Panc1 (cell line): ENCODE results near the gene LMCD1. TPM values are rescaled to one million over a fixed set of nuclear protein-coding genes. Genes with fewer than 3 reads are reported as not detected.

Source experiments
- ATAC-seq: fragments of 200-7000 bp; cut with Tn5 transposase; 2 replicates; pipeline ENCODE4 v1.9.1; 2020; ENCODE audit warnings: mild to moderate bottlenecking, moderate library complexity
- BruUV-seq: library from RNA; stranded (reverse); fragments of 400-500 nt; replicated peaks from 2 replicates; lab custom pipeline; 2021; lab: Mats Ljungman, UMichigan
- CTCF ChIA-PET: fragments of 300-600 bp; sonication (Branson Sonifier 250); formaldehyde crosslinking; loops from one replicate; lab custom pipeline; 2022; ENCODE audit warnings: antibody characterized with exemption; lab: Charles Lee
- POLR2A ChIA-PET: fragments of 300-600 bp; sonication (Branson Sonifier 250); formaldehyde crosslinking; loops from one replicate; lab custom pipeline; 2022; ENCODE audit warnings: antibody characterized with exemption; lab: Charles Lee
- DNase-seq: peaks from one replicate; pipeline ENCODE4 v3.0.0-alpha.2; 2010; ENCODE audit warnings: low read depth, low spot score
- H3K27ac ChIP-seq: 2 replicates; pipeline ENCODE4 v1.5.1; 2011; ENCODE audit warnings: mild to moderate bottlenecking, low read length, inconsistent platforms
- H3K27me3 ChIP-seq: fragments of 200-500 bp; sonication (Bioruptor generic); 2 replicates; pipeline ENCODE4 v1.6.0; 2014; ENCODE audit warnings: low read length, inconsistent platforms; ENCODE audit not compliant: control insufficient read depth, insufficient read depth
- H3K36me3 ChIP-seq: fragments of 200-500 bp; sonication (Bioruptor generic); 2 replicates; pipeline ENCODE4 v1.5.1; 2014; ENCODE audit warnings: inconsistent platforms, mild to moderate bottlenecking, low read length, moderate library complexity; ENCODE audit not compliant: control insufficient read depth, insufficient read depth
- H3K4me1 ChIP-seq: 2 replicates; pipeline ENCODE4 v1.5.1; 2011; ENCODE audit warnings: inconsistent platforms, mild to moderate bottlenecking, low read length, moderate library complexity; ENCODE audit not compliant: control insufficient read depth, insufficient read depth
- H3K4me3 ChIP-seq, 2 experiments: 2 replicates each; pipeline ENCODE4 v1.5.1; 2011 to 2012; ENCODE audit warnings: low read depth in 2 of 2, low read length in 2 of 2, mild to moderate bottlenecking in 2 of 2, inconsistent platforms in 1 of 2, moderate library complexity in 1 of 2
- H3K9me3 ChIP-seq: fragments of 200-500 bp; sonication (Bioruptor generic); 2 replicates; pipeline ENCODE4 v1.5.1; 2014; ENCODE audit warnings: low read depth, mild to moderate bottlenecking, inconsistent platforms, low read length, moderate library complexity; ENCODE audit not compliant: control insufficient read depth, insufficient read depth
- POLR2AphosphoS5 ChIP-seq: IDR thresholded peaks from 2 replicates; pipeline ENCODE4 v1.6.1; 2012; ENCODE audit warnings: mild to moderate bottlenecking, low read depth, low read length, moderate library complexity
- SIN3A ChIP-seq: IDR thresholded peaks from 2 replicates; pipeline ENCODE4 v1.6.1; 2012; ENCODE audit warnings: low read depth, mild to moderate bottlenecking, low read length, moderate library complexity, borderline replicate concordance; ENCODE audit not compliant: insufficient read depth
- TCF7L2 ChIP-seq: IDR thresholded peaks from 2 replicates; pipeline ENCODE4 v1.6.1; 2011; ENCODE audit warnings: mild to moderate bottlenecking, low read depth, low read length, inconsistent platforms
- in situ Hi-C: cut with HindIII; loops from 2 replicates; pipeline ENCODE4 v1.10.0; 2016; ENCODE audit warnings: low sequenced_read_pairs, low pct_unique_long_range_greater_than_20kb
- intact Hi-C: fragments of 100-400 bp; cut with micrococcal nuclease; formaldehyde crosslinking; loops from one replicate; pipeline ENCODE4 v1.10.0; 2022; ENCODE audit not compliant: unreplicated experiment
- total RNA-seq: library from RNA; stranded (reverse); gene quantifications from one replicate; pipeline ENCODE4 v1.2.1, GENCODE V29; 2021; ENCODE audit not compliant: unreplicated experiment
- TF ChIP-seq, protein P1 (sequence below): fragments of 450-650 bp; IDR thresholded peaks from 2 replicates; pipeline ENCODE4 v1.5.1; 2017; ENCODE audit warnings: mild to moderate bottlenecking
- TF ChIP-seq, protein P2 (sequence below), 2 experiments: IDR thresholded peaks; 2 replicates each; pipeline ENCODE4 v1.6.1; 2011 to 2012; ENCODE audit warnings: low read depth in 2 of 2, control low read depth in 1 of 2, low read length in 1 of 2, mild to moderate bottlenecking in 1 of 2, moderate library complexity in 1 of 2; ENCODE audit not compliant: insufficient read depth in 1 of 2

LMCD1 gene
- total RNA-seq, 1 experiment from 2014 or later = 24.8 TPM

DNA sequence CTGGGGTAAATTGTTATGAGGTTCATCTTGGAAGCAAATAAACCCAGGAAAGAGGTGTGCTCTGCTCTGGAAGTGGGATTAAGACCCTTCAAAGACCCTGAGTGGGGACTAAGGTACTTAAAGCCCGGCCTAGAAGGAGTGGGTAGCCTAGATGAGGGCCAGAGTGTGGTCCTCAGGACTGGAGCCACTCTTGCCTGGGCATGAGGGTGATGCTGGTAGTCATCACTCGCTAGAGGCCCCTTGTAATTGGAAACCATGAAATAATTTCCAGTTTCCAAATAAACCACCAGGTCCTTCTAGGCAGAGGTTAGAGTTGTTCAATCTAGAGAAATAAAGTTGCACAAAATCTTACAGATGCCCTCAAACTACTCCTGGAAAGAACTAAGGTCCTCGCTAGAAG, 15.2 kb upstream of the LMCD1 start:
- in situ Hi-C loops = no loop called here
- no peak for DNase-seq
- no peak for TF ChIP-seq SIN3A
- ChIA-PET CTCF (no interaction called here), POLR2A (no interaction called here)
- Histone ChIP-seq H3K9me3 (no peaks in the 10 kb centered on the region), H3K27ac (no peak overlapping the region), H3K36me3 (no peaks in the 10 kb centered on the region), H3K4me1 (no peaks in the 10 kb centered on the region), H3K27me3 (no peaks in the 10 kb centered on the region), H3K4me3 (no peak overlapping the region)
- BruUV-seq = no TSS peak
- no peak for ATAC-seq
- intact Hi-C loops = no loop called here

DNA sequence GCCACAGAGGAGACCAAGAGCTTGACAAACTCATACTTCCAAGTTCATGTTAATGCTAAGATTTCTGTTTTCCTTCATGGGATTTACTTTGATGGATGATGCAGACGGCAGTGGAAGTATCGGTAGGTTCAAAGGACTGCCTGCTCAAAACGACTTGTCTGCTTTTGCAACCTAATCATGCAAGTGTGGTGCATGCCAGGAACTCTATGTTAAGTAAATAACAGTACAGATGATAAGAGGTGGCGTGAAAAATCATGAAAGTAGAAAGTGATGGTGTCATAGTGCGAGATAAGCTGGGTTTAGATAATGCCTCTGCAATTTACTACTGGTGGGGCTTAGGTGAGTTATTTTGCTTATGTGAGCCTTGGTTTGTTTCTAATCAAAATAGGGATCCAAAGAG, 14.7 kb upstream of the LMCD1 start:
- Histone ChIP-seq H3K36me3 (no peaks in the 10 kb centered on the region), H3K4me1 (no peaks in the 10 kb centered on the region), H3K27me3 (no peaks in the 10 kb centered on the region), H3K27ac (no peak overlapping the region), H3K4me3 (no peak overlapping the region), H3K9me3 (no peaks in the 10 kb centered on the region)
- no peak for TF ChIP-seq POLR2AphosphoS5
- TF ChIP-seq, protein P1, sequence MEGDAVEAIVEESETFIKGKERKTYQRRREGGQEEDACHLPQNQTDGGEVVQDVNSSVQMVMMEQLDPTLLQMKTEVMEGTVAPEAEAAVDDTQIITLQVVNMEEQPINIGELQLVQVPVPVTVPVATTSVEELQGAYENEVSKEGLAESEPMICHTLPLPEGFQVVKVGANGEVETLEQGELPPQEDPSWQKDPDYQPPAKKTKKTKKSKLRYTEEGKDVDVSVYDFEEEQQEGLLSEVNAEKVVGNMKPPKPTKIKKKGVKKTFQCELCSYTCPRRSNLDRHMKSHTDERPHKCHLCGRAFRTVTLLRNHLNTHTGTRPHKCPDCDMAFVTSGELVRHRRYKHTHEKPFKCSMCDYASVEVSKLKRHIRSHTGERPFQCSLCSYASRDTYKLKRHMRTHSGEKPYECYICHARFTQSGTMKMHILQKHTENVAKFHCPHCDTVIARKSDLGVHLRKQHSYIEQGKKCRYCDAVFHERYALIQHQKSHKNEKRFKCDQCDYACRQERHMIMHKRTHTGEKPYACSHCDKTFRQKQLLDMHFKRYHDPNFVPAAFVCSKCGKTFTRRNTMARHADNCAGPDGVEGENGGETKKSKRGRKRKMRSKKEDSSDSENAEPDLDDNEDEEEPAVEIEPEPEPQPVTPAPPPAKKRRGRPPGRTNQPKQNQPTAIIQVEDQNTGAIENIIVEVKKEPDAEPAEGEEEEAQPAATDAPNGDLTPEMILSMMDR = no peak
- CTCF ChIA-PET = no interaction called here
- in situ Hi-C loops (no loop called here), intact Hi-C loops (no loop called here)
- ATAC-seq = no peak
- POLR2A ChIA-PET = no interaction called here
- BruUV-seq = no TSS peak
- no peak for DNase-seq

- ChIA-PET POLR2A (no interaction called here), CTCF (no interaction called here)
- TF ChIP-seq, protein P2, sequence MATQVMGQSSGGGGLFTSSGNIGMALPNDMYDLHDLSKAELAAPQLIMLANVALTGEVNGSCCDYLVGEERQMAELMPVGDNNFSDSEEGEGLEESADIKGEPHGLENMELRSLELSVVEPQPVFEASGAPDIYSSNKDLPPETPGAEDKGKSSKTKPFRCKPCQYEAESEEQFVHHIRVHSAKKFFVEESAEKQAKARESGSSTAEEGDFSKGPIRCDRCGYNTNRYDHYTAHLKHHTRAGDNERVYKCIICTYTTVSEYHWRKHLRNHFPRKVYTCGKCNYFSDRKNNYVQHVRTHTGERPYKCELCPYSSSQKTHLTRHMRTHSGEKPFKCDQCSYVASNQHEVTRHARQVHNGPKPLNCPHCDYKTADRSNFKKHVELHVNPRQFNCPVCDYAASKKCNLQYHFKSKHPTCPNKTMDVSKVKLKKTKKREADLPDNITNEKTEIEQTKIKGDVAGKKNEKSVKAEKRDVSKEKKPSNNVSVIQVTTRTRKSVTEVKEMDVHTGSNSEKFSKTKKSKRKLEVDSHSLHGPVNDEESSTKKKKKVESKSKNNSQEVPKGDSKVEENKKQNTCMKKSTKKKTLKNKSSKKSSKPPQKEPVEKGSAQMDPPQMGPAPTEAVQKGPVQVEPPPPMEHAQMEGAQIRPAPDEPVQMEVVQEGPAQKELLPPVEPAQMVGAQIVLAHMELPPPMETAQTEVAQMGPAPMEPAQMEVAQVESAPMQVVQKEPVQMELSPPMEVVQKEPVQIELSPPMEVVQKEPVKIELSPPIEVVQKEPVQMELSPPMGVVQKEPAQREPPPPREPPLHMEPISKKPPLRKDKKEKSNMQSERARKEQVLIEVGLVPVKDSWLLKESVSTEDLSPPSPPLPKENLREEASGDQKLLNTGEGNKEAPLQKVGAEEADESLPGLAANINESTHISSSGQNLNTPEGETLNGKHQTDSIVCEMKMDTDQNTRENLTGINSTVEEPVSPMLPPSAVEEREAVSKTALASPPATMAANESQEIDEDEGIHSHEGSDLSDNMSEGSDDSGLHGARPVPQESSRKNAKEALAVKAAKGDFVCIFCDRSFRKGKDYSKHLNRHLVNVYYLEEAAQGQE (IDR thresholded peaks at IDR 0.05; ENCODE audit: insufficient read depth in 1 of 2, low read depth in 2 of 2, low read length in 1 of 2) = no peak
- no peak for TF ChIP-seq TCF7L2
- TF ChIP-seq POLR2AphosphoS5 = no peak
- no peak for TF ChIP-seq SIN3A
- TF ChIP-seq, protein P1 = no peak
- no peaks in the 10 kb centered on the region for H3K4me1 ChIP-seq
- H3K4me3 ChIP-seq = no peak overlapping the region
- no peaks in the 10 kb centered on the region for H3K27me3 ChIP-seq
- H3K27ac ChIP-seq = no peak overlapping the region
- in situ Hi-C loops = no loop called here
- no peaks in the 10 kb centered on the region for H3K9me3 ChIP-seq
- DNase-seq = no peak
- H3K36me3 ChIP-seq = no peaks in the 10 kb centered on the region
- intact Hi-C loops = no loop called here
- no TSS peak for BruUV-seq
- ATAC-seq = no peak
Measured at GRCh38 chr3:8488411-8488810, 13.2 kb upstream of the LMCD1 start.
